Pericardium fibroblast (primary cell): ENCODE data around the gene FNBP1L. TPM values are rescaled to one million over a fixed set of nuclear protein-coding genes. Genes with fewer than 3 reads are reported as not detected.

Source experiments
- total RNA-seq: library from RNA; depleted of rRNA; stranded (reverse); fragments of >200 nt; gene quantifications from 2 replicates; pipeline ENCODE4 v1.2.3, GENCODE V29; 2015

Gene FNBP1L
- total RNA-seq = 11.8 and 20.4 TPM in 2 replicates

GRCh38 chr1:93447481-93448291 lies at the start of gene FNBP1L:
Gene FNBP1L, plus strand, starts transcription at chr1:93448118. Its CDS starts 164 bp downstream, at chr1:93448282.

Other genes with a start within 250 kb of the FNBP1L start
- gene DR1, start 102.2 kb upstream of the FNBP1L start, total RNA-seq = 32.8 and 41.8 TPM in 2 replicates
- 20.9 and 25.3 TPM in 2 replicates for gene BCAR3, start 233.7 kb downstream of the FNBP1L start, total RNA-seq